ENCODE measurements around the gene PFKFB4. TPM values are rescaled to one million over a fixed set of nuclear protein-coding genes. Genes with fewer than 3 reads are reported as not detected.

Gene PFKFB4
- 15.6 to 24.2 TPM (median 17.2 TPM) in 5 replicates for total RNA-seq (2022; extraction: Qiagen RNA extraction; ENCODE audit: low read depth)

GRCh38 chr3:48556796-48557626 is at the start of gene PFKFB4:
Gene PFKFB4, minus strand, starts transcription at chr3:48556803. Its CDS starts 26 bp downstream, at chr3:48556777.

GRCh38 chr3:48595075-48595525 is 38.5 kb upstream of the PFKFB4 start, which contains the start of gene COL7A1:
Gene COL7A1, minus strand, starts transcription at chr3:48595329. Its CDS starts 170 bp downstream, at chr3:48595159.

GRCh38 chr3:48563382-48563918 is 6.8 kb upstream of the PFKFB4 start, which contains the start of gene UCN2:
Gene UCN2, minus strand, starts transcription at chr3:48563781. Its CDS starts 657 bp downstream, at chr3:48563124.

GRCh38 chr3:48504051-48504946 is 52.3 kb downstream of the PFKFB4 start, which contains the start of gene SHISA5:
Gene SHISA5, minus strand, starts transcription at chr3:48504174. Its CDS starts 80 bp downstream, at chr3:48504094.

Other genes starting within 250 kb of the PFKFB4 start
- not detected in 5 replicates for gene SPINK8, start 223.1 kb downstream of the PFKFB4 start, total RNA-seq (2022; extraction: Qiagen RNA extraction; ENCODE audit: low read depth)
- gene FBXW12, start 184.6 kb downstream of the PFKFB4 start, total RNA-seq (2022; extraction: Qiagen RNA extraction; ENCODE audit: low read depth), result not detected in 5 replicates
- 13.2 to 15.8 TPM (median 15.1 TPM) in 5 replicates for gene PLXNB1, start 126.7 kb downstream of the PFKFB4 start, total RNA-seq (2022; extraction: Qiagen RNA extraction; ENCODE audit: low read depth)
- 25.1 to 28.0 TPM (median 27.4 TPM) in 5 replicates for gene CCDC51, start 116.7 kb downstream of the PFKFB4 start, total RNA-seq (2022; extraction: Qiagen RNA extraction; ENCODE audit: low read depth)
- 277 to 368 TPM (median 288 TPM) in 5 replicates for gene TMA7, start 116.5 kb downstream of the PFKFB4 start, total RNA-seq (2022; extraction: Qiagen RNA extraction; ENCODE audit: low read depth)
- gene ATRIP, start 110.1 kb downstream of the PFKFB4 start, total RNA-seq (2022; extraction: Qiagen RNA extraction; ENCODE audit: low read depth), result 7.3 to 9.8 TPM (median 9.4 TPM) in 5 replicates
- gene SHISA5, start 52.6 kb downstream of the PFKFB4 start, total RNA-seq (2022; extraction: Qiagen RNA extraction; ENCODE audit: low read depth), result 112 to 141 TPM (median 121 TPM) in 5 replicates
- 8.8 to 14.2 TPM (median 10.2 TPM) in 5 replicates for gene UCN2, start 7.0 kb upstream of the PFKFB4 start, total RNA-seq (2022; extraction: Qiagen RNA extraction; ENCODE audit: low read depth)
- 139 to 257 TPM (median 204 TPM) in 5 replicates for gene COL7A1, start 38.5 kb upstream of the PFKFB4 start, total RNA-seq (2022; extraction: Qiagen RNA extraction; ENCODE audit: low read depth)
- 171 to 237 TPM (median 183 TPM) in 5 replicates for gene UQCRC1, start 52.8 kb upstream of the PFKFB4 start, total RNA-seq (2022; extraction: Qiagen RNA extraction; ENCODE audit: low read depth)
- not detected in 5 replicates for gene TMEM89, start 65.0 kb upstream of the PFKFB4 start, total RNA-seq (2022; extraction: Qiagen RNA extraction; ENCODE audit: low read depth)
- 14.4 to 19.9 TPM (median 19.4 TPM) in 5 replicates for gene SLC26A6, start 78.7 kb upstream of the PFKFB4 start, total RNA-seq (2022; extraction: Qiagen RNA extraction; ENCODE audit: low read depth)
- gene CELSR3, start 106.1 kb upstream of the PFKFB4 start, total RNA-seq (2022; extraction: Qiagen RNA extraction; ENCODE audit: low read depth), result 3.7 to 5.5 TPM (median 4.5 TPM) in 5 replicates
- gene NCKIPSD, start 129.1 kb upstream of the PFKFB4 start, total RNA-seq (2022; extraction: Qiagen RNA extraction; ENCODE audit: low read depth), result 6.6 to 10.6 TPM (median 9.0 TPM) in 5 replicates
- 43.9 to 50.9 TPM (median 49.0 TPM) in 5 replicates for gene IP6K2, start 160.4 kb upstream of the PFKFB4 start, total RNA-seq (2022; extraction: Qiagen RNA extraction; ENCODE audit: low read depth)